IPS DF 6.9 (cell line): ENCODE data around the gene OR8J3.

Source experiments
- DNase-seq: peaks from one replicate; pipeline ENCODE4 v3.0.0-alpha.2; 2013; ENCODE audit warnings: low read depth, low spot score
- H3K27ac ChIP-seq: one replicate; pipeline ENCODE4 v1.5.1; 2013; ENCODE audit warnings: low read length, control low read depth
- H3K27me3 ChIP-seq: 2 replicates; pipeline ENCODE4 v1.6.1; 2013; ENCODE audit warnings: mild to moderate bottlenecking, low read length; ENCODE audit not compliant: control insufficient read depth, insufficient read depth
- H3K36me3 ChIP-seq: 2 replicates; pipeline ENCODE4 v1.6.1; 2013; ENCODE audit warnings: low read length; ENCODE audit not compliant: control insufficient read depth, insufficient read depth
- H3K4me1 ChIP-seq: 2 replicates; pipeline ENCODE4 v1.6.1; 2013; ENCODE audit warnings: low read length; ENCODE audit not compliant: control insufficient read depth, insufficient read depth
- H3K4me3 ChIP-seq: 2 replicates; pipeline ENCODE4 v1.5.1; 2013; ENCODE audit warnings: mild to moderate bottlenecking, low read length
- H3K9me3 ChIP-seq: 2 replicates; pipeline ENCODE4 v1.6.1; 2013; ENCODE audit warnings: low read length, inconsistent platforms; ENCODE audit not compliant: control insufficient read depth, insufficient read depth
- WGBS: extraction: QIAGEN DNeasy Blood & Tissue Kit; methylation state at CpG from one replicate; pipeline ENCODE4 v1.1.7; 2013; ENCODE audit warnings: mixed read lengths, missing lambda C conversion rate; ENCODE audit not compliant: insufficient read length, insufficient coverage; 5-methylcytosine and 5-hydroxymethylcytosine counted together

OR8J3 gene

GRCh38 chr11:56103210-56103737 is 36.7 kb downstream of the OR8J3 start, which contains the start of gene OR8H2:
OR8H2 (plus strand) TSS chr11:56103687; CDS start chr11:56105043, 1,356 bp downstream.
- no peak within 1 kb of the TSS for H3K27ac ChIP-seq
- H3K9me3 ChIP-seq = no peaks in the 10 kb centered on the region
- no peak for DNase-seq
- H3K4me3 ChIP-seq = no peak within 1 kb of the TSS
- no peaks in the 10 kb centered on the region for H3K4me1 ChIP-seq
- H3K27me3 ChIP-seq = no peaks in the 10 kb centered on the region
- H3K36me3 ChIP-seq = no peaks in the 10 kb centered on the region

GRCh38 chr11:56093008-56093407 is 47.0 kb downstream of the OR8J3 start, which contains the start of gene OR8I2:
OR8I2 (plus strand) TSS chr11:56093308; CDS start chr11:56093308, 0 bp downstream.
- Histone ChIP-seq H3K9me3 (no peaks in the 10 kb centered on the region), H3K27me3 (no peaks in the 10 kb centered on the region), H3K4me3 (no peak within 1 kb of the TSS), H3K36me3 (no peaks in the 10 kb centered on the region), H3K4me1 (no peaks in the 10 kb centered on the region), H3K27ac (no peak within 1 kb of the TSS)
- no peak for DNase-seq
- WGBS = no CpG with 5 or more reads among the region's 3 CpGs

- H3K4me1 ChIP-seq = no peaks in the 10 kb centered on the region
- no peaks in the 10 kb centered on the region for H3K9me3 ChIP-seq
- no peak for DNase-seq
- no peak overlapping the region for H3K4me3 ChIP-seq
- no peaks in the 10 kb centered on the region for H3K27me3 ChIP-seq
- no peaks in the 10 kb centered on the region for H3K36me3 ChIP-seq
- no CpG with 5 or more reads among the region's 3 CpGs for WGBS
- H3K27ac ChIP-seq = no peak overlapping the region
Measured at GRCh38 chr11:56089697-56090096, 50.3 kb downstream of the OR8J3 start.
